ENCODE data around the gene CACNG7.

Gene CACNG7

DNA sequence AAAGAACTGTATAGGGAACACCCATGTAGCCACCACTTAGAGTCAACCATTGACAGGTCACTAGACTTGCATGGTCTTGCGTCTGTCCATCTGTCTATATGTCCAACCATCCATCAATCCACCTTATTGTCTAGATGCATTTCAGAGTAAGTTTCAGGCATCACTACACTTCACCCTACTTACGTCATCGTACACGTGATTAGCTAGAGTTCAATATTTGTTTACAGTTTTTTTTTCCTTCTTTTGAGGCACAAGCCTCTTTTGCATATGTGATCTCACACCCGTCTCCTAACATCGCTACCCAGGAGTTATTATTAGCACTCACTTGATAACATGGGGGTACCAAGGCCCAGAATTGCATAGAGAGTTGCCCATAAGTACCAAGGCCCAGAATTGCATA is 6.9 kb downstream of the CACNG7 start:
- H3K4me1 ChIP-seq (ENCODE audit: control insufficient read depth, insufficient read depth, low read length, poor library complexity, severe bottlenecking): no peaks in the 10 kb centered on the region
- H3K9me3 ChIP-seq (ENCODE audit: control insufficient read depth, low read length): no peaks in the 10 kb centered on the region
- H3K36me3 ChIP-seq (ENCODE audit: control insufficient read depth, insufficient read depth, low read length): no peaks in the 10 kb centered on the region
- no peak for DNase-seq
- peaks cover 3% of the 10 kb centered on the region for H3K27me3 ChIP-seq (replicated peaks; ENCODE audit: control insufficient read depth, insufficient read depth, low read length, poor library complexity, severe bottlenecking)
- H3K27ac ChIP-seq (ENCODE audit: insufficient read depth, low read length, poor library complexity, severe bottlenecking): no peak overlapping the region
- no peak overlapping the region for H3K4me3 ChIP-seq (ENCODE audit: insufficient read depth, low read depth, low read length, poor library complexity, severe bottlenecking)

DNA sequence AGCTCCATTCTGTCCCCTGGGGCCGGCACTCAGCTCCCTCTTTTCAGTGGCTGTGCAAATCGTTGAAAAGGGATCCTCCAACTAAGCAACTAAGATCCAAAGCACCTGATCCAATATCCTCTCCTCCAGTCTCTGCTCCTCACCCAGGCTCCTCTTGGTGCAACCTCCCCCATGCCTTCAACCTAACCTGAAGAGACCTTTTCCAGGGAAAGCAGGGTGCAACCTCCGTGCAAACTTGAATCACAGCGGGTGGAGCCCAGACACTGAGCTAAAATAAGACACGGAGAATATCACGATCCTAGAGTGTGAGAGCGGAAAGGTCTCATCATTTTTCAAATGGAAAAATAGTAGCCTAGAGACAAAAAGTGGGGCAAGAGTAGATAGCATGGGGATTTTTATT is 8.3 kb downstream of the CACNG7 start:
- peaks cover 3% of the 10 kb centered on the region for H3K27me3 ChIP-seq (replicated peaks; ENCODE audit: control insufficient read depth, insufficient read depth, low read length, poor library complexity, severe bottlenecking)
- H3K4me1 ChIP-seq (ENCODE audit: control insufficient read depth, insufficient read depth, low read length, poor library complexity, severe bottlenecking): no peaks in the 10 kb centered on the region
- no peaks in the 10 kb centered on the region for H3K36me3 ChIP-seq (ENCODE audit: control insufficient read depth, insufficient read depth, low read length)
- no peak for DNase-seq
- no peaks in the 10 kb centered on the region for H3K9me3 ChIP-seq (ENCODE audit: control insufficient read depth, low read length)
- no peak overlapping the region for H3K4me3 ChIP-seq (ENCODE audit: insufficient read depth, low read depth, low read length, poor library complexity, severe bottlenecking)
- no peak overlapping the region for H3K27ac ChIP-seq (ENCODE audit: insufficient read depth, low read length, poor library complexity, severe bottlenecking)

DNA sequence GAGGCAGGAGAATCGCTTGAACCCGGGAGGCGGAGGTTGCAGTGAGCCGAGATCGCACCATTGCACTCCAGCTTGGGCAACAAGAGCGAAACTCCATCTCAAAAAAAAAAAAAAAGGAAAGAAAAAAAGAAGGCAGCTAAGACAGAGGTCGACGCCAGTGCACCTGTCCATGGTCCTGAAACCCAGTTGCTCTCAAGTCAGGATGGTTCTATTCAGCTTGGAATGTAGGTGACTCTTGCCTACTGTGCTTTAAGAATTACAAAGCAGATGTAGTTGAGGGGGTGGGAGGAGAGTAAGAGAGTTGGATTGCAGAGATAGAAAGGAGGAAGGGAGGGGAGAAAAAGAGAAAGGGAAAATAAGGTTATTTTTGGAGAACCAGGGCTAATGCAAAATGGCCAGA is 18.7 kb downstream of the CACNG7 start:
- Histone ChIP-seq H3K9me3 (ENCODE audit: control insufficient read depth, low read length) (no peaks in the 10 kb centered on the region), H3K36me3 (ENCODE audit: control insufficient read depth, insufficient read depth, low read length) (no peaks in the 10 kb centered on the region), H3K27ac (ENCODE audit: insufficient read depth, low read length, poor library complexity, severe bottlenecking) (no peak overlapping the region), H3K4me1 (ENCODE audit: control insufficient read depth, insufficient read depth, low read length, poor library complexity, severe bottlenecking) (no peaks in the 10 kb centered on the region), H3K4me3 (ENCODE audit: insufficient read depth, low read depth, low read length, poor library complexity, severe bottlenecking) (no peak overlapping the region), H3K27me3 (replicated peaks; ENCODE audit: control insufficient read depth, insufficient read depth, low read length, poor library complexity, severe bottlenecking) (no peaks in the 10 kb centered on the region)
- no peak for DNase-seq

DNA sequence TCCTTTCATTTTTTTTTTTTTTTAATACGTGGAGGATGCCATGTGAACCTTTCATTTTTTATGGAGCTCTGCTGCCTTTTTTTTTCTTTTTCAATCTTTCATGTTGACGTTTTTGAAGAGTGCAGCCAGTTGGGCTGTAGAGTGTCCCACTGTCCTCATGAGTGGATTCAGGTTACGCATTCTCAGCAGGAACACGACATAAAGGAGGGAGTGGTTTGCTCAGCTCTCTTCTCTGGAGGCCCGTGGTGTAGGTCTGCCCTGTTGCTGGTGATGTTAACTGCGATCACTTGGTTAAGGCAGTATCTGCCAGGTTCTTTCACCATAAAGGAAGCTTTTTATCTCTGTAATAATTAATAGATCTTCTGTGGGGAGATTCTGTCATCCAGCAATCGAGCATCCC is 27.0 kb downstream of the CACNG7 start:
- Histone ChIP-seq H3K4me3 (ENCODE audit: insufficient read depth, low read depth, low read length, poor library complexity, severe bottlenecking) (no peak overlapping the region), H3K4me1 (ENCODE audit: control insufficient read depth, insufficient read depth, low read length, poor library complexity, severe bottlenecking) (no peaks in the 10 kb centered on the region), H3K27ac (ENCODE audit: insufficient read depth, low read length, poor library complexity, severe bottlenecking) (no peak overlapping the region), H3K36me3 (ENCODE audit: control insufficient read depth, insufficient read depth, low read length) (no peaks in the 10 kb centered on the region), H3K27me3 (replicated peaks; ENCODE audit: control insufficient read depth, insufficient read depth, low read length, poor library complexity, severe bottlenecking) (no peaks in the 10 kb centered on the region), H3K9me3 (ENCODE audit: control insufficient read depth, low read length) (no peaks in the 10 kb centered on the region)
- DNase-seq: no peak

DNA sequence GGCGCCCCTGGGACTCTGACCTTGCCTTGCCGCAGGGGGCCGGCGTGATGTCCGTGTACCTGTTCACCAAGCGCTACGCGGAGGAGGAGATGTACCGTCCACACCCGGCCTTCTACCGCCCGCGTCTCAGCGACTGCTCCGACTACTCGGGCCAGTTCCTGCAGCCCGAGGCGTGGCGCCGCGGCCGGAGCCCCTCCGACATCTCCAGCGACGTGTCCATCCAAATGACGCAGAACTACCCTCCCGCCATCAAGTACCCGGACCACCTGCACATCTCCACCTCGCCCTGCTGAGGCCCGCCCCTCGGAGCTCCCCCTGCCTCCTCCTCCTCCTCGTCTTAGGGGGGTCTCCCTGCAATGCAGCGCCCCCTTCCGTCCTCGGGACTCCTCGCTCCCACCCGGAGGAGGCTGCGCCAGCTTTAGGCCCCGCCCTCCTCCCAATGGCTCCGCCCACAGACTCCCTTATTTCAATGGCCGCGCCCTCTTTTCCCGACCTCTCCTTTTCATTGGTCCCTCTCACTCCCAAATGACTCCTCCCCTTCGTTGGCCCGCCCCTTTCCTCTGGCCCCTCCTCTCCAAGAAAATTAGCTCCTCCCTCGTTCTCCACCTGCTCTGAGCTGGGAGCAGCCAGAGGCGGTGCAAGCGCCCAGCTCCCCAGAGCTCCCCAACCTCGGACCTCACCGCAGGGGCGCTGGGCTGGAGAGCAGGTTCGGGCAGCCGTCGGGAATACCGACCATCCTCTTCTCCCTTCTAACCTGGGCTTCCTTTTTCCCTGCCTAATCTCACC is 33.1 kb downstream of the CACNG7 start:
- Histone ChIP-seq H3K4me1 (ENCODE audit: control insufficient read depth, insufficient read depth, low read length, poor library complexity, severe bottlenecking) (no peaks in the 10 kb centered on the region), H3K27ac (ENCODE audit: insufficient read depth, low read length, poor library complexity, severe bottlenecking) (no peak overlapping the region), H3K27me3 (replicated peaks; ENCODE audit: control insufficient read depth, insufficient read depth, low read length, poor library complexity, severe bottlenecking) (peaks cover 6% of the 10 kb centered on the region), H3K9me3 (ENCODE audit: control insufficient read depth, low read length) (no peaks in the 10 kb centered on the region), H3K4me3 (ENCODE audit: insufficient read depth, low read depth, low read length, poor library complexity, severe bottlenecking) (no peak overlapping the region), H3K36me3 (ENCODE audit: control insufficient read depth, insufficient read depth, low read length) (no peaks in the 10 kb centered on the region)
- DNase-seq: no peak

DNA sequence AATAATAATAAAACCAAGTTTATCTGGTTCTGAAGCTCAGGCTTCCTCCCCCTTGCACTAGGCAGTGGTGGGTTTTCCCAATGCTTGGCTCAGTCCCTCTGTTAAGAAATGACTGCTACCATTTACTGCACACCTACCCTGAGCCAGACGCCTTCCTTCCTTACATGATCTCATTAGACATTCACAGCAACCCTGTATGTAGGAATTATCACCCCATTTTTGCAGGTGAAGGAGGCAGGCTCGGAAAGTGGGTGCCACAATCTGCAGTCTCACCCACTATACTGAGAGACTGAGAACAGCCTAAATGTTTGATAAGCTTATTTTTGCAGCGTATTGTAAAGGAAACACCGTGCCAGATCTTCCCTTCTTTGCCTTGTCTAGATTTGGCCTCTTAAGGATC is 35.3 kb downstream of the CACNG7 start:
- Histone ChIP-seq H3K4me1 (ENCODE audit: control insufficient read depth, insufficient read depth, low read length, poor library complexity, severe bottlenecking) (no peaks in the 10 kb centered on the region), H3K4me3 (ENCODE audit: insufficient read depth, low read depth, low read length, poor library complexity, severe bottlenecking) (no peak overlapping the region), H3K27me3 (replicated peaks; ENCODE audit: control insufficient read depth, insufficient read depth, low read length, poor library complexity, severe bottlenecking) (peaks cover 6% of the 10 kb centered on the region), H3K36me3 (ENCODE audit: control insufficient read depth, insufficient read depth, low read length) (no peaks in the 10 kb centered on the region), H3K27ac (ENCODE audit: insufficient read depth, low read length, poor library complexity, severe bottlenecking) (no peak overlapping the region), H3K9me3 (ENCODE audit: control insufficient read depth, low read length) (no peaks in the 10 kb centered on the region)
- no peak for DNase-seq

DNA sequence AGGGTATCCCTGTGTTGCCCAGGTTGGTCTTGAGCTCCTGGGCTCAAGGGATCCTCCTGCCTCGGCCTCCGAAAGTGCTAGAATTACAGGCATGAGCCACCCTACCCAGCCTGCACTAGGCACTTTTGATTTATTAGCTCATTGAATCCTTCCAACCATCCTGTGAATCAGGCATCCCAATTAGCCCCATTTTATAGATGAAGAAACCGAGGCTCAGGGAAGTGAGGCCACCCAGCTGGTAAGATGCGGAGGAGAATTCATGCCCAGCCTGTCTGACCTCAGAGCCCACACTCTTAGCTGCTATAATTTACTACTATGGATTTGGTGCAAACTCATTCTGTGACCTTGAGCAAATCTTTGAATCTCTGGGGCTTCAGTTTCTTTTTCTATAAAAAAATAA is 35.9 kb downstream of the CACNG7 start:
- H3K4me3 ChIP-seq (ENCODE audit: insufficient read depth, low read depth, low read length, poor library complexity, severe bottlenecking): no peak overlapping the region
- no peak overlapping the region for H3K27ac ChIP-seq (ENCODE audit: insufficient read depth, low read length, poor library complexity, severe bottlenecking)
- H3K36me3 ChIP-seq (ENCODE audit: control insufficient read depth, insufficient read depth, low read length): no peaks in the 10 kb centered on the region
- no peaks in the 10 kb centered on the region for H3K9me3 ChIP-seq (ENCODE audit: control insufficient read depth, low read length)
- DNase-seq: no peak
- no peaks in the 10 kb centered on the region for H3K4me1 ChIP-seq (ENCODE audit: control insufficient read depth, insufficient read depth, low read length, poor library complexity, severe bottlenecking)
- peaks cover 6% of the 10 kb centered on the region for H3K27me3 ChIP-seq (replicated peaks; ENCODE audit: control insufficient read depth, insufficient read depth, low read length, poor library complexity, severe bottlenecking)

DNA sequence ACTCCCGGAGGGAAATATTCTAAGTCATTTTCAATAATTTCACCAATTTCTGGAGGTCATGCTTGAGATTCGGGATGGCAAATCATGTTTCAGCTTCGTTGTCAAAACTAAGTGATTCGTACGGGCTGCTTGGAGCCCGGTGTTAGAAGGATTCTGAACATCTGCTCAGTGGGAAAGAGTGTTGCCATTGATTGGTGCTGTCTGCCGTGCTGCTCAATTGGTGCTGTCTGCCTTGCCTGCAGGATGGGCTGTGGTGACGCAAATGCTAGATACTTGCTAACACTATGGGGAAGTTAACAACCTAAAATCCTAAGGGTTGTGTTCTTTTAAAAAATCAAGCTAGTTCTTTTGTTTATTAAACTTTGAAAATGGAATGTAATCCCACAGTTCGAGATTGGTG is 36.4 kb downstream of the CACNG7 start:
- H3K4me1 ChIP-seq (ENCODE audit: control insufficient read depth, insufficient read depth, low read length, poor library complexity, severe bottlenecking): no peaks in the 10 kb centered on the region
- no peak for DNase-seq
- no peaks in the 10 kb centered on the region for H3K36me3 ChIP-seq (ENCODE audit: control insufficient read depth, insufficient read depth, low read length)
- H3K27me3 ChIP-seq (replicated peaks; ENCODE audit: control insufficient read depth, insufficient read depth, low read length, poor library complexity, severe bottlenecking): peaks cover 6% of the 10 kb centered on the region
- no peak overlapping the region for H3K27ac ChIP-seq (ENCODE audit: insufficient read depth, low read length, poor library complexity, severe bottlenecking)
- H3K4me3 ChIP-seq (ENCODE audit: insufficient read depth, low read depth, low read length, poor library complexity, severe bottlenecking): no peak overlapping the region
- no peaks in the 10 kb centered on the region for H3K9me3 ChIP-seq (ENCODE audit: control insufficient read depth, low read length)

DNA sequence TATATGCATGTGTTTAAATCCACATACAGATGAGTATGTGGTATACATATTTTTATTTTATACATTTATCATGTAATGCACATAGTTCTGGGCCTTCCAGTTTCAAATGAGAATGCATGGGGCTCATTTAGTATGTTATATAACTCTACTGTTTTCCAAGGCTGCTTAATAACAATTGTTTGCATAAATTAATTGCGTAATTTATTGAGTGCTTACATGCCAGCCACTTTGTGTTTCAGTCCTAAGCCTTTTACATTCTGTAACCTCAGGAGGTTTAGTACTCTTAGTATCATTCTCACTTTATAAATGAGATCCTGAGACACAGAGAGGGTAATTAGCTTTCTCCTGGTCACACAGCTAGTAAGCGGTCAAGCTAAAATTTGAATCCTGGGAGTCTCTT is 36.9 kb downstream of the CACNG7 start:
- H3K27ac ChIP-seq (ENCODE audit: insufficient read depth, low read length, poor library complexity, severe bottlenecking): no peak overlapping the region
- H3K9me3 ChIP-seq (ENCODE audit: control insufficient read depth, low read length): no peaks in the 10 kb centered on the region
- peaks cover 6% of the 10 kb centered on the region for H3K27me3 ChIP-seq (replicated peaks; ENCODE audit: control insufficient read depth, insufficient read depth, low read length, poor library complexity, severe bottlenecking)
- no peaks in the 10 kb centered on the region for H3K36me3 ChIP-seq (ENCODE audit: control insufficient read depth, insufficient read depth, low read length)
- no peak for DNase-seq
- H3K4me3 ChIP-seq (ENCODE audit: insufficient read depth, low read depth, low read length, poor library complexity, severe bottlenecking): no peak overlapping the region
- H3K4me1 ChIP-seq (ENCODE audit: control insufficient read depth, insufficient read depth, low read length, poor library complexity, severe bottlenecking): no peaks in the 10 kb centered on the region

DNA sequence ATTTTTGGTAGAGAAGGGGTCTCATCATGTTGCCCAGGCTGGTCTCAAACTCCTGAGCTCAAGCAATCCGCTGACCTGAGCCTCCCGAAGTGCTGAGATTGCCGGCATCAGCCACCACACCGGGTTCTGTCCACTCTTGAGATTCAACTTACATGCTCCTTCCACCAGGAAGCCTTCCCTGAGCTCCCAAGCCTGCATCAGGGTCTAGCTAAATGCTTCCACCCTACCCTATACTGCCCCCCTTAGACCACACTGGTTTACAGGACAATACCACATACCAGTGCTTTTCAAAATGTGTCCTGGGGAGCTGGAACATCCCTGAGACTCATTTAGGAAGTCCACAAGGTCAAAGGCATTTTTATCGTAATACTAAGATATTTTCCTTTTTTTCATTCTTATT is 38.5 kb downstream of the CACNG7 start:
- H3K36me3 ChIP-seq (ENCODE audit: control insufficient read depth, insufficient read depth, low read length): no peaks in the 10 kb centered on the region
- H3K27ac ChIP-seq (ENCODE audit: insufficient read depth, low read length, poor library complexity, severe bottlenecking): no peak overlapping the region
- DNase-seq: no peak
- no peaks in the 10 kb centered on the region for H3K4me1 ChIP-seq (ENCODE audit: control insufficient read depth, insufficient read depth, low read length, poor library complexity, severe bottlenecking)
- no peaks in the 10 kb centered on the region for H3K9me3 ChIP-seq (ENCODE audit: control insufficient read depth, low read length)
- H3K4me3 ChIP-seq (ENCODE audit: insufficient read depth, low read depth, low read length, poor library complexity, severe bottlenecking): no peak overlapping the region
- H3K27me3 ChIP-seq (replicated peaks; ENCODE audit: control insufficient read depth, insufficient read depth, low read length, poor library complexity, severe bottlenecking): peaks cover 5% of the 10 kb centered on the region

Measured in effector memory CD4-positive, alpha-beta T cell (primary cell).